ENCODE measurements around the gene FCHO2.

FCHO2 gene

GRCh38 chr5:73115399-73116051, 159.7 kb downstream of the FCHO2 start:
- DNase-seq, result no peak

GRCh38 chr5:73116506-73116905, 160.7 kb downstream of the FCHO2 start:
- DNase-seq, result no peak

GRCh38 chr5:73117088-73117740, 161.4 kb downstream of the FCHO2 start:
- DNase-seq, result peak; percentile 6 to 19

- no peak for DNase-seq
Measured at GRCh38 chr5:73118391-73118973, 162.6 kb downstream of the FCHO2 start.

GRCh38 chr5:73119451-73120157, 163.8 kb downstream of the FCHO2 start:
- DNase-seq, result no peak

- DNase-seq, result peak in 1 of 2 experiments; percentile 3
Measured at GRCh38 chr5:73120222-73121118, 164.6 kb downstream of the FCHO2 start, which contains the start of gene TMEM171. TMEM171 (plus strand) TSS chr5:73120575; CDS start chr5:73123374, 2,799 bp downstream.

GRCh38 chr5:73121119-73121463, 165.2 kb downstream of the FCHO2 start:
- no peak for DNase-seq

GRCh38 chr5:73122875-73123810, 167.3 kb downstream of the FCHO2 start:
- DNase-seq, result no peak

- no peak for DNase-seq
Measured at GRCh38 chr5:73125289-73125688, 169.4 kb downstream of the FCHO2 start.

- no peak for DNase-seq
Measured at GRCh38 chr5:73126381-73126780, 170.5 kb downstream of the FCHO2 start.

- DNase-seq, result no peak
Measured at GRCh38 chr5:73126957-73127356, 171.1 kb downstream of the FCHO2 start.

GRCh38 chr5:73129143-73129542, 173.3 kb downstream of the FCHO2 start:
- DNase-seq, result no peak

- DNase-seq, result no peak
Measured at GRCh38 chr5:73130811-73131210, 175.0 kb downstream of the FCHO2 start.

- no peak for DNase-seq
Measured at GRCh38 chr5:73131711-73132425, 176.0 kb downstream of the FCHO2 start.

GRCh38 chr5:73132759-73133158, 176.9 kb downstream of the FCHO2 start:
- no peak for DNase-seq

GRCh38 chr5:73135021-73135420, 179.2 kb downstream of the FCHO2 start:
- no peak for DNase-seq

GRCh38 chr5:73135429-73136054, 179.7 kb downstream of the FCHO2 start:
- DNase-seq, result peak; percentile 57 to 66

GRCh38 chr5:73136055-73136562, 180.3 kb downstream of the FCHO2 start:
- DNase-seq, result no peak

- DNase-seq, result no peak
Measured at GRCh38 chr5:73137563-73138530, 182.0 kb downstream of the FCHO2 start.

Measured in Kasumi-1 (cell line).